ENCODE data around the gene RNLS.

Gene RNLS

DNA sequence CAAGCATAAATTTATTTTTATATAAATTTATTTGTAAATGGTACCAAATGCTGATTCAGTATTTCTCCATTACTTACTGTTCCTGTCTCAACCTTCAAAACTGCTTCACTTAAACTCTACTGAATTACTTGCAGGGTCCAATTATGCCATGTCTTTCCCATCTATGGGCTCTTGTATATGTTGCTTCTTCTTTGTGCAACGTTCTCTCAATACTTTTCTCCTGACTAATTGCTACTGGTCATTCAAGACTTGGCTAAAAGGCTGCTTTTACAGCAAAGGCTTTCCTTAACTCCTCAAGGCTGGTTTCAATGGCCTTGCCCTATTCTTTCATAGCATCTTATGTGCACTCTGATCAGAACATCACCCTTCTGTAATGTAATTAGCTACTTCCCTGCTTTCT, 67.9 kb downstream of the RNLS start:
- TF ChIP-seq, protein P1, sequence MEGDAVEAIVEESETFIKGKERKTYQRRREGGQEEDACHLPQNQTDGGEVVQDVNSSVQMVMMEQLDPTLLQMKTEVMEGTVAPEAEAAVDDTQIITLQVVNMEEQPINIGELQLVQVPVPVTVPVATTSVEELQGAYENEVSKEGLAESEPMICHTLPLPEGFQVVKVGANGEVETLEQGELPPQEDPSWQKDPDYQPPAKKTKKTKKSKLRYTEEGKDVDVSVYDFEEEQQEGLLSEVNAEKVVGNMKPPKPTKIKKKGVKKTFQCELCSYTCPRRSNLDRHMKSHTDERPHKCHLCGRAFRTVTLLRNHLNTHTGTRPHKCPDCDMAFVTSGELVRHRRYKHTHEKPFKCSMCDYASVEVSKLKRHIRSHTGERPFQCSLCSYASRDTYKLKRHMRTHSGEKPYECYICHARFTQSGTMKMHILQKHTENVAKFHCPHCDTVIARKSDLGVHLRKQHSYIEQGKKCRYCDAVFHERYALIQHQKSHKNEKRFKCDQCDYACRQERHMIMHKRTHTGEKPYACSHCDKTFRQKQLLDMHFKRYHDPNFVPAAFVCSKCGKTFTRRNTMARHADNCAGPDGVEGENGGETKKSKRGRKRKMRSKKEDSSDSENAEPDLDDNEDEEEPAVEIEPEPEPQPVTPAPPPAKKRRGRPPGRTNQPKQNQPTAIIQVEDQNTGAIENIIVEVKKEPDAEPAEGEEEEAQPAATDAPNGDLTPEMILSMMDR (IDR thresholded peaks at IDR 0.05; ENCODE audit: low read length, missing control alignments): no peak
- H3K4me3 ChIP-seq (replicated peaks; ENCODE audit: low read depth, low read length): no peak overlapping the region
- no peak for DNase-seq (ENCODE audit: low read depth)

DNA sequence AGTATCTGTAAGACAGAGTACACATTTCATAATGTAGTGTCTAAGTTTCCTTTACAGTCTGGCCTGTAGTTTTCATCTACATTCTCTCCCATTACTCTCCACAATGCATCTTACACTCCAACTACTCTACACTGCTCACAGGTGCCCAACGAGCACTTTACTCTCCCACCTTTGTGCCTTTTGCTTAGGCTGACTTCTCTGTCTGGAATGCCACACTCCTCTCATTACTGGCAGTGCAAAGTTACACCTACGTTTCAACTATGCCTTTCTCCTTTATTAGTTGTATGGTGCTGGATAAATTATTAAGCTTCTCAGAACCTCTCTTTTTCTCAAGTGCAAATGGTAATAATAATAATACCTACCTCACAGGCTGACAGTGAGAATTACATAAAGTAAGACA, 70.5 kb downstream of the RNLS start:
- TF ChIP-seq, protein P1 (IDR thresholded peaks at IDR 0.05; ENCODE audit: low read length, missing control alignments): no peak
- H3K4me3 ChIP-seq (replicated peaks; ENCODE audit: low read depth, low read length): no peak overlapping the region
- no peak for DNase-seq (ENCODE audit: low read depth)

DNA sequence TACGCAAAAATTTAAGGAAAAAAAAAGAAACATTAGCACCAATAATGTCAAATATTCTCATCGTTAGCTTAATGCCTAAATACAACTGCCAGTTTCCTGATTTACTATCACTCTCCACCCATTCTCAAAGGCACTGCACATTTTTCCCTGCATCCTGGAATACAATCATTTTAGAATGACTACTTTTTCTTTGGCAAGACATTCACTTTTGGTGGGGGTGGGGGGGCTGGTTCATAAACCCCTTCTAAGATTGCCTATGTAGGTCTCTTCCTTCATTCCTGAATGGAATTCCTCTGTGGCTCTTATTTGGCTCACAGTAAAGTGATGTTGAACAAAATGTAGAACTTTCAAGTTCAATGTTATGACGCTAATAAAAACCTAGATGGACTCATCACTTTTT, 74.3 kb downstream of the RNLS start:
- H3K4me3 ChIP-seq (replicated peaks; ENCODE audit: low read depth, low read length): no peak overlapping the region
- TF ChIP-seq, protein P1 (IDR thresholded peaks at IDR 0.05; ENCODE audit: low read length, missing control alignments): no peak
- no peak for DNase-seq (ENCODE audit: low read depth)

DNA sequence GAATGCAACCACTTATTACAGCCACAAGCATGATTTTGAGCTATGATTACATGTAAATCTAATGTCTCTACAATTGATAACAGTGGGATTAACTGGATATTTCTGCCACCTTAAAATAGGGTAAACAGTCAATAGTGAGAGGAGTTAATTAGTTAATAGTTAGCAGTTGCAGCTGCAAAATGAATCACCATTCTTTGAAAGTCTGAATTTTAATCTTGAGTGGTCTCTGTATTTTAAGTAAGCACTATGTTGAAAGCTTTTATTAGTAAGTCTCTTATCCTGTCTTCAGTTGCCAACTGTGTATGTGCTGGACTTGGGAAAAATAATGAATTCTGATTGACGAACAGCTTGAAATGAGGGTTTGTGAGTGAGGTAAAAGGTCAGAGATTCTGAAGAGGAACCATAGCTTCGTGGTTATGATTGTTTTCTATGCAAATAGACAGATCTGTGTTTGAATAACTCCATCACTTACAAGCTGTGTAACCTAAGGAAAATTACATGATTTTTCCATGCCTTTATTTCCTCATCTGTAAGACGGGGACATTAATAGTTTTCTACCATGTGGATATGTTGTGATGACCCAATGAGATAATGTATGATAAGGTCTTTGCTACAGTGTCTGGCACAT, 75.2 kb downstream of the RNLS start:
- TF ChIP-seq, protein P1 (IDR thresholded peaks at IDR 0.05; ENCODE audit: low read length, missing control alignments): no peak
- no peak overlapping the region for H3K4me3 ChIP-seq (replicated peaks; ENCODE audit: low read depth, low read length)
- no peak for DNase-seq (ENCODE audit: low read depth)

DNA sequence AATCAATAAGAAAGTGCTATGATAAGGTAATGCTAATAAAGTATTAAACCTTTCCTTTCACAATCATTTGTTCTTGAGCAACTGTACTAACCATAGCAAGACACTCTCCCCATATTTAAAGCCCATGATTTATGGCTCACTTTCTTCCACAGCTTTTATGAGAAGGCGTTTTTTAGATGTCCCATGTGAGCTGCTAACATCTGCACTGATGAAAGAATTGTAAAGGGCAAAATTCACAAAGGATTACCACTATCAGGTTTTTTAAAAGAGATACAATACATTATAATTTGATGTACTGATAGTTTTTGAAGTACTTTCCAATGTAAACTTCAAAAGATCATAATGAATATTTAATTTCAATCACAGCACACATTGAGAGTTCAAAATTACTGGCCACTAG, 75.7 kb downstream of the RNLS start:
- TF ChIP-seq, protein P1 (IDR thresholded peaks at IDR 0.05; ENCODE audit: low read length, missing control alignments): no peak

DNA sequence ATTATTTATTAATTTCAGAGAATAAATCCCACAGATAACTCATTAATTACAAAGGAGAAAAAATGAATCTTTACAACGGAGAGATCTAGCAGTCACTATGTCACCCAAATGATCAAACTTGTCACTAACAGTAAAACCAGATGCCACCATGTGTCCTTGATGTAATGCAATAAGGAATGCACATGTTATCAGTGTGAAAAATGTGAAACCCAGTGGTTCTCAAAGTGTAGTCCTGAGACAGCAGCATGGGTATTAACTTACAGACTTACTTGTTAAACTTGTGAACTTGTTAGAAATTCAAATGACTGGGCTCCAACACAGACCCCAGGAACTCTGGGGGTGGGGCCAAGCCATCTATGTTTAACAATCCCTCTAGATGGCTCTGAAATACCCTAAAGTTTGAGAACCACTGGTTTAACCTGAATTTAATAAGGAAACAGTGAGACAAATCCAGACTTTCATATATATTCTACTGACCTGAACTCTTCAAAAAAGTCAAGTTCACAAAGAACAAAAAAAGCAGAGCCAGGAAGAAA, 77.4 kb downstream of the RNLS start:
- H3K4me3 ChIP-seq (replicated peaks; ENCODE audit: low read depth, low read length): no peak overlapping the region
- no peak for DNase-seq (ENCODE audit: low read depth)
- TF ChIP-seq, protein P1 (IDR thresholded peaks at IDR 0.05; ENCODE audit: low read length, missing control alignments): no peak

More for the DNA sequence above, 75.7 kb downstream of the RNLS start:
- no peak for DNase-seq (ENCODE audit: low read depth)
- H3K4me3 ChIP-seq (replicated peaks; ENCODE audit: low read depth, low read length): no peak overlapping the region

DNA sequence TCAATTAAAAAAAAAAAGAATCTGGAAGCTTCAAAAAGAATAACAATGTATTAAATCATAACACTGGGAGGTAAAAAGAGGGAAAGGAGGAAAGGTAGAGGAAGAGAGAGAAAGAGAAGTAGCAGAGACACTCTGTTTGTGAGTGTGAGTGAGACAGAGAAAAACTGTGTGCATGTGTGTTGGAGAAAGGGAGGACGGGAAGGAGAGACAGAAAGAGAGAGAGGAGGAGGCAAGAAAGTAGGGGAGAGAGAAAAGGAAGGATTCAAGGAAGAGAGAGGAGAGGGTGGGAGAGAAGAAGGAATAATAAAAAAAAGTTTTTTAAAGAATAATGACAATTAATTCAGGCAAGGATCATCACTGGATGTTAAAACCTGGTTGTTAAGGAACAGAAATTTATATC, 77.9 kb downstream of the RNLS start:
- H3K4me3 ChIP-seq (replicated peaks; ENCODE audit: low read depth, low read length): no peak overlapping the region
- no peak for DNase-seq (ENCODE audit: low read depth)
- TF ChIP-seq, protein P1 (IDR thresholded peaks at IDR 0.05; ENCODE audit: low read length, missing control alignments): no peak
